A549 (cell line): ENCODE results near the gene SLC9A9.

Source experiments
- HEYL ChIP-seq: fragments of 250-450 bp; sonication (Bioruptor Pico); IDR thresholded peaks from 2 replicates; pipeline ENCODE4 v1.8.0; 2021; ENCODE audit warnings: mild to moderate bottlenecking, moderate library complexity
- NPAS2 ChIP-seq: fragments of 250-450 bp; sonication (Bioruptor Pico); IDR thresholded peaks from 2 replicates; pipeline ENCODE4 v1.8.0; 2022; ENCODE audit warnings: mild to moderate bottlenecking, moderate library complexity, borderline replicate concordance
- PHF8 ChIP-seq: fragments of 200-600 bp; sonication (generic); IDR thresholded peaks from 2 replicates; pipeline ENCODE4 v1.6.1; 2016; ENCODE audit warnings: low read depth, mild to moderate bottlenecking, antibody characterized with exemption, moderate library complexity, borderline replicate concordance
- TF ChIP-seq, protein P1 (sequence below): fragments of >200 bp; sonication (Bioruptor Twin); formaldehyde crosslinking; IDR thresholded peaks from 3 replicates; pipeline ENCODE4 v1.5.1; 2016
- TF ChIP-seq, protein P2 (sequence below): fragments of 450-650 bp; IDR thresholded peaks from 2 replicates; pipeline ENCODE4 v1.6.1; 2014; ENCODE audit warnings: antibody characterized with exemption

DNA sequence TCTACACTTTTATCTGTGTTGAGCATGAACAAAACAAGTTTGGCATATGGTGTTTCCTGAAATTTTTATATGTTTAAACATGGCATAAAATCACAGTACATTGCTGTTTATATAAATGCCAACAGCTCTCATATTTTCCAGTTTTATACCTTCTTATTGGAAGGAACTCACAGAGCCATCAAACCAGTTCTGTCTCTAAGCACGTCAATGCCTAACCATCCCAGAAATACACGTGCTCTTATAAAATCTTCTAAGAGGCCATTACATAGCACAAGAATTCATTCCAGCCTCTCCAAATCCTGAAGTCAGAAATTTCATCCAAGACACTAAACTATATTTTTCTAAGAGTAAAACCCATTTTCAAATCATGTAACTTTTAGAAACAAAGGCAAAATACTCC, 20.8 kb downstream of the SLC9A9 start:
- no peak for TF ChIP-seq NPAS2 (CRISPR knock-in tag)
- TF ChIP-seq, protein P1, sequence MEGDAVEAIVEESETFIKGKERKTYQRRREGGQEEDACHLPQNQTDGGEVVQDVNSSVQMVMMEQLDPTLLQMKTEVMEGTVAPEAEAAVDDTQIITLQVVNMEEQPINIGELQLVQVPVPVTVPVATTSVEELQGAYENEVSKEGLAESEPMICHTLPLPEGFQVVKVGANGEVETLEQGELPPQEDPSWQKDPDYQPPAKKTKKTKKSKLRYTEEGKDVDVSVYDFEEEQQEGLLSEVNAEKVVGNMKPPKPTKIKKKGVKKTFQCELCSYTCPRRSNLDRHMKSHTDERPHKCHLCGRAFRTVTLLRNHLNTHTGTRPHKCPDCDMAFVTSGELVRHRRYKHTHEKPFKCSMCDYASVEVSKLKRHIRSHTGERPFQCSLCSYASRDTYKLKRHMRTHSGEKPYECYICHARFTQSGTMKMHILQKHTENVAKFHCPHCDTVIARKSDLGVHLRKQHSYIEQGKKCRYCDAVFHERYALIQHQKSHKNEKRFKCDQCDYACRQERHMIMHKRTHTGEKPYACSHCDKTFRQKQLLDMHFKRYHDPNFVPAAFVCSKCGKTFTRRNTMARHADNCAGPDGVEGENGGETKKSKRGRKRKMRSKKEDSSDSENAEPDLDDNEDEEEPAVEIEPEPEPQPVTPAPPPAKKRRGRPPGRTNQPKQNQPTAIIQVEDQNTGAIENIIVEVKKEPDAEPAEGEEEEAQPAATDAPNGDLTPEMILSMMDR: no peak
- TF ChIP-seq HEYL (CRISPR knock-in tag): no peak
- no peak for TF ChIP-seq PHF8
- TF ChIP-seq, protein P2, sequence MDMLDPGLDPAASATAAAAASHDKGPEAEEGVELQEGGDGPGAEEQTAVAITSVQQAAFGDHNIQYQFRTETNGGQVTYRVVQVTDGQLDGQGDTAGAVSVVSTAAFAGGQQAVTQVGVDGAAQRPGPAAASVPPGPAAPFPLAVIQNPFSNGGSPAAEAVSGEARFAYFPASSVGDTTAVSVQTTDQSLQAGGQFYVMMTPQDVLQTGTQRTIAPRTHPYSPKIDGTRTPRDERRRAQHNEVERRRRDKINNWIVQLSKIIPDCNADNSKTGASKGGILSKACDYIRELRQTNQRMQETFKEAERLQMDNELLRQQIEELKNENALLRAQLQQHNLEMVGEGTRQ: no peak
